ENCODE data around the gene TRPM6.

DNA sequence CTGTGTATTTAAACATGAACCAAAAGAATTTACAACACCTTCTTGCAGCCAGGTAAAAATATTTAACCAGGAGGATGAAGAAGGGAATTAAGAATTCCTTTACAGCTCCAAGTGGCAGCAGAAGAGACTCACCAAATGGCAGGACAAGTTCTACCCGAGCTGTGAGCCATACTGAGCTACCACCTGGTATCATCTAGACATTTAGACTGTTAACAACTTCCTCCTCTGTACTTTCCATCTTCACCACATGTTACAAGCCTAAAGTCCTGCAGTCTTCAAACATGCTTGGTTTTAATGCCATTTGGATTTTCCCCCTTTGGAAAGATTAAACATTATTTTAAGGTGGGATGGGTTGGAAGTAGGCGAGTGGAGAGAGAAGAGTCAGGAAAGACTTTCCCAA, 190.2 kb downstream of the TRPM6 start:
- TF ChIP-seq, protein P1, sequence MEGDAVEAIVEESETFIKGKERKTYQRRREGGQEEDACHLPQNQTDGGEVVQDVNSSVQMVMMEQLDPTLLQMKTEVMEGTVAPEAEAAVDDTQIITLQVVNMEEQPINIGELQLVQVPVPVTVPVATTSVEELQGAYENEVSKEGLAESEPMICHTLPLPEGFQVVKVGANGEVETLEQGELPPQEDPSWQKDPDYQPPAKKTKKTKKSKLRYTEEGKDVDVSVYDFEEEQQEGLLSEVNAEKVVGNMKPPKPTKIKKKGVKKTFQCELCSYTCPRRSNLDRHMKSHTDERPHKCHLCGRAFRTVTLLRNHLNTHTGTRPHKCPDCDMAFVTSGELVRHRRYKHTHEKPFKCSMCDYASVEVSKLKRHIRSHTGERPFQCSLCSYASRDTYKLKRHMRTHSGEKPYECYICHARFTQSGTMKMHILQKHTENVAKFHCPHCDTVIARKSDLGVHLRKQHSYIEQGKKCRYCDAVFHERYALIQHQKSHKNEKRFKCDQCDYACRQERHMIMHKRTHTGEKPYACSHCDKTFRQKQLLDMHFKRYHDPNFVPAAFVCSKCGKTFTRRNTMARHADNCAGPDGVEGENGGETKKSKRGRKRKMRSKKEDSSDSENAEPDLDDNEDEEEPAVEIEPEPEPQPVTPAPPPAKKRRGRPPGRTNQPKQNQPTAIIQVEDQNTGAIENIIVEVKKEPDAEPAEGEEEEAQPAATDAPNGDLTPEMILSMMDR (IDR thresholded peaks at IDR 0.05), result no peak
- TF ChIP-seq POLR2A (IDR thresholded peaks at IDR 0.05), result no peak

Data from testis (tissue), 2 donors.